ENCODE results near the gene OR2T1. TPM values are rescaled to one million over a fixed set of nuclear protein-coding genes. Genes with fewer than 3 reads are reported as not detected.

Gene OR2T1, protein sequence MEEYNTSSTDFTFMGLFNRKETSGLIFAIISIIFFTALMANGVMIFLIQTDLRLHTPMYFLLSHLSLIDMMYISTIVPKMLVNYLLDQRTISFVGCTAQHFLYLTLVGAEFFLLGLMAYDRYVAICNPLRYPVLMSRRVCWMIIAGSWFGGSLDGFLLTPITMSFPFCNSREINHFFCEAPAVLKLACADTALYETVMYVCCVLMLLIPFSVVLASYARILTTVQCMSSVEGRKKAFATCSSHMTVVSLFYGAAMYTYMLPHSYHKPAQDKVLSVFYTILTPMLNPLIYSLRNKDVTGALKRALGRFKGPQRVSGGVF
- not detected in 2 replicates for total RNA-seq

DNA sequence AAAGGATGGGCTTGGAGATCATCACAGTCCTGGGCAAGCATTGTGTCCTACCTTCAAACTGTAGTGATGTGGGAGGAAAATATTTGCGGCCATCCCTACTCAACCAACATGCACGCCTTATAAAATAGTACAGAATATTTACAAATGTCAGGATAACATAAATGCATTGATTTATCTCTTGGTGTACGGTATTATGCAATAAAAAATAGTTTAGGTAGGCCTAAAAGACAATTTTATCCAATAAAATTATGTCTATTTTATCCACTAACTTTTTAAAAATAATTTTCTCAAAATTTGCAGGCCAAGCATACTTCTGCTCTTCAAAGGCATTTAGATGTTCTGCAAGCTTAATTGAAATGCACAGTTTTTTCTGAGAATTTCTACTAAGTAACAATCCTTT, at the start of gene OR2T1:
Gene OR2T1, plus strand, starts transcription at position 301 of the 400 bp plus-strand sequence. CDS start 3,100 bp downstream, outside the sequence.

DNA sequence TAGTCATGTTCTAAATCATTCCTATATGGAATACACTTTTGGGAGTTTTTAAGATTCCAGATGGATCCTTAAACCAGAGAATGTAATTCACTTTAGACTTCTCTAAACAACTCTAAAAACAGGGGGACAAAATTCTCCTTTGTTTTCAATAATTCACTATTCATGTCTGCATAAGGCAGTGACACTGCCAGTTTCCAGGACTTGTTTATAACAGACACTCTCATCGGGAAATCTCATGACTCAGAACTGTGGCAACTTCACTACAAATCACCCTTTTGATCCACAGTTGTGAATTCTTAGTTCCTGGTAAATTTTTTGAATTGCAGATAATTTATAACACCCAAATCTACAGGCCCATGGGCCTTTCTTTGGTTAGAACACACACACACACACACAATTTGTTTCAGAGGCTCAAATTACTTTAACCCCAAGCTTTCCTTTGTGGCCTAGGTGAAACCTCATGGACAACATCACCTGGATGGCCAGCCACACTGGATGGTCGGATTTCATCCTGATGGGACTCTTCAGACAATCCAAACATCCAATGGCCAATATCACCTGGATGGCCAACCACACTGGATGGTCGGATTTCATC, 41.6 kb upstream of the OR2T1 start, which contains the start of gene OR2T4:
Gene OR2T4, plus strand, starts transcription at position 545 of the 595 bp plus-strand sequence. Its CDS starts 0 bp downstream, at position 545.

DNA sequence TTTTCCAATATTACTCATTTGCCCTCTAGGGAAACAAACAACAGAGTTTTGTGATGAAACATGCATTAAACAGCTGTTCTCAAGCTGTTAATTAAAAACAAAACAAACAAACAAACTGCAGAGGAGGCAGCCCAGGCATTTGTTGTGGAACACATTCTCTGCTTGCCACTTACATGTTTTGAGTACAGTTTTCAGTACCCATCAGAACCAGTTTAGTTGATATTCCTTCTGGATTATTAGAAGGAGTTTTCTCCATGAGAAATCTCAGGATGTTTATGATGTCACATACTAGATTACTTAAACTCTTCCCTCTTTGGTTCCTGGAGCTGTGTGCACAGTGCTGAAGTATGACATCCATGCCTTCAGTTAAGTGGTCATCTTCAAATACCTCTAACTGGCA, 27.4 kb upstream of the OR2T1 start, which contains the start of gene OR2T6:
Gene OR2T6, plus strand, starts transcription at position 301 of the 400 bp plus-strand sequence. CDS start 11,863 bp downstream, outside the sequence.

DNA sequence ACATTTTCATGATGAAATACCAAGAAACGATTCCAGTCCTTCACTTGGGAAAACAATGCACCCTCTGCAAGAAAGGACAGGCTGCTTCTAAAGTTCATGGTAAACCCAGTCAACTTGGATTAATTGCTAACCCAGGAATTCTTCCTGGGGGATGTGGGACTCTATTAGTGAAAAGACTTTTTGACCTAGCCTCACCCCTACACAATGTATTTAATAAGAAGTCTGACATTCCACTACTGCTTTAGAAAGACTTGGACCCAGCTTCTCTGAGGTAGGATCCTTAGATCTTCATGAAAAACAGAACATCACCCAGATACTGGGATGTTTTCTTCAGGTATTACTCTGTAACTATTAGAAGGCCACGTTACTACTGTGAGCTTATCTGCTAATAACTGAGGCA, 42.6 kb downstream of the OR2T1 start, which contains the start of gene OR2T2:
Gene OR2T2, plus strand, starts transcription at position 239 of the 400 bp plus-strand sequence. CDS start 7,161 bp downstream, outside the sequence.

Other genes with a start within 250 kb of the OR2T1 start
- not detected in 2 replicates for gene OR2M2, start 228.2 kb upstream of the OR2T1 start, total RNA-seq
- gene OR2M3, start 205.8 kb upstream of the OR2T1 start, total RNA-seq, result not detected in 2 replicates
- not detected in 2 replicates for gene OR2M4, start 171.6 kb upstream of the OR2T1 start, total RNA-seq
- gene OR2T33, start 125.1 kb upstream of the OR2T1 start, total RNA-seq, result not detected in 2 replicates
- gene OR2T12, start 99.6 kb upstream of the OR2T1 start, total RNA-seq, result not detected in 2 replicates
- not detected in 2 replicates for gene OR2M7, start 78.5 kb upstream of the OR2T1 start, total RNA-seq
- not detected in 2 replicates for gene OR14C36, start 54.3 kb upstream of the OR2T1 start, total RNA-seq
- not detected in 2 replicates for gene OR2T4, start 41.4 kb upstream of the OR2T1 start, total RNA-seq
- not detected in 2 replicates for gene OR2T6, start 27.3 kb upstream of the OR2T1 start, total RNA-seq
- not detected in 2 replicates for gene OR2T2, start 42.6 kb downstream of the OR2T1 start, total RNA-seq
- gene OR2T3, start 70.3 kb downstream of the OR2T1 start, total RNA-seq, result not detected in 2 replicates
- gene OR2T5, start 85.5 kb downstream of the OR2T1 start, total RNA-seq, result not detected in 2 replicates
- gene OR2G6, start 105.0 kb downstream of the OR2T1 start, total RNA-seq, result not detected in 2 replicates
- gene OR2T29, start 159.7 kb downstream of the OR2T1 start, total RNA-seq, result not detected in 2 replicates
- gene OR2T34, start 171.7 kb downstream of the OR2T1 start, total RNA-seq, result not detected in 2 replicates
- not detected in 2 replicates for gene OR2T10, start 194.7 kb downstream of the OR2T1 start, total RNA-seq
- not detected in 2 replicates for gene OR2T11, start 232.0 kb downstream of the OR2T1 start, total RNA-seq
- gene OR2T35, start 242.2 kb downstream of the OR2T1 start, total RNA-seq, result not detected in 2 replicates

Data from pericardium fibroblast (primary cell).